Astrocyte (in vitro differentiated cells and primary cell): ENCODE data around the gene SELENOT. TPM values are rescaled to one million over a fixed set of nuclear protein-coding genes. Genes with fewer than 3 reads are reported as not detected.

ENCODE experiments used
- DNase-seq: peaks from one replicate; pipeline ENCODE4 v3.0.0-alpha.2; 2010; ENCODE audit warnings: low read depth
- FAIRE-seq: peaks from 2 replicates; lab custom pipeline; 2011; peaks lifted over from hg19 to GRCh38; lab: Jason Lieb, UNC
- H2AFZ ChIP-seq: 2 replicates; pipeline ENCODE4 v1.6.0; 2012; ENCODE audit warnings: low read depth, low read length, inconsistent platforms
- H3K27ac ChIP-seq: 2 replicates; pipeline ENCODE4 v1.5.1; 2011; ENCODE audit warnings: low read depth, low read length, inconsistent platforms
- H3K27me3 ChIP-seq: 2 replicates; pipeline ENCODE4 v1.6.0; 2011; ENCODE audit warnings: low read length, inconsistent platforms; ENCODE audit not compliant: insufficient read depth
- H3K36me3 ChIP-seq: 2 replicates; pipeline ENCODE4 v1.5.1; 2011; ENCODE audit warnings: low read length, inconsistent platforms; ENCODE audit not compliant: insufficient read depth
- H3K4me1 ChIP-seq: 2 replicates; pipeline ENCODE4 v1.5.1; 2011; ENCODE audit warnings: low read length, inconsistent platforms; ENCODE audit not compliant: insufficient read depth
- H3K4me2 ChIP-seq: 2 replicates; pipeline ENCODE4 v1.6.0; 2012; ENCODE audit warnings: low read length, inconsistent platforms
- H3K4me3 ChIP-seq: 2 replicates; pipeline ENCODE4 v1.5.1; 2011; ENCODE audit warnings: low read depth, mild to moderate bottlenecking, low read length, inconsistent platforms; ENCODE audit not compliant: insufficient read depth
- H3K79me2 ChIP-seq: 2 replicates; pipeline ENCODE4 v1.6.0; 2012; ENCODE audit warnings: mild to moderate bottlenecking, low read length, inconsistent platforms; ENCODE audit not compliant: insufficient read depth
- H3K9ac ChIP-seq: 2 replicates; pipeline ENCODE4 v1.6.0; 2012; ENCODE audit warnings: mild to moderate bottlenecking, low read length, inconsistent platforms
- H3K9me3 ChIP-seq: 2 replicates; pipeline ENCODE4 v1.5.1; 2012; ENCODE audit warnings: low read depth, mild to moderate bottlenecking, low read length, inconsistent platforms; ENCODE audit not compliant: insufficient read depth
- H4K20me1 ChIP-seq: 2 replicates; pipeline ENCODE4 v1.6.0; 2012; ENCODE audit warnings: low read length, inconsistent platforms; ENCODE audit not compliant: insufficient read depth
- H3K27ac Mint-ChIP-seq: one replicate; pipeline ENCODE4 v1.8.0; 2021; ENCODE audit warnings: mild to moderate bottlenecking, mixed read lengths; ENCODE audit not compliant: unreplicated experiment
- H3K27me3 Mint-ChIP-seq: one replicate; pipeline ENCODE4 v1.8.0; 2021; ENCODE audit warnings: low read depth, mixed read lengths; ENCODE audit not compliant: unreplicated experiment
- H3K36me3 Mint-ChIP-seq: one replicate; pipeline ENCODE4 v1.8.0; 2021; ENCODE audit warnings: low read depth, mixed read lengths; ENCODE audit not compliant: unreplicated experiment
- H3K4me1 Mint-ChIP-seq: one replicate; pipeline ENCODE4 v1.8.0; 2021; ENCODE audit warnings: low read depth, mixed read lengths; ENCODE audit not compliant: unreplicated experiment
- H3K4me3 Mint-ChIP-seq: one replicate; pipeline ENCODE4 v1.8.0; 2021; ENCODE audit warnings: mild to moderate bottlenecking, moderate library complexity, mixed read lengths; ENCODE audit not compliant: unreplicated experiment
- H3K9me3 Mint-ChIP-seq: one replicate; pipeline ENCODE4 v1.8.0; 2021; ENCODE audit warnings: mild to moderate bottlenecking, mixed read lengths; ENCODE audit not compliant: unreplicated experiment
- CTCF ChIP-seq: IDR thresholded peaks from 2 replicates; pipeline ENCODE4 v1.5.1; 2011; ENCODE audit warnings: low read depth, mild to moderate bottlenecking, inconsistent platforms, low read length, moderate library complexity; ENCODE audit not compliant: insufficient read depth
- EZH2 ChIP-seq: IDR thresholded peaks from 2 replicates; pipeline ENCODE4 v1.6.1; 2012; ENCODE audit warnings: mild to moderate bottlenecking, low read length, inconsistent platforms; ENCODE audit not compliant: insufficient read depth
- total RNA-seq: library from RNA; stranded (reverse); gene quantifications from 2 replicates; pipeline ENCODE4 v1.2.1, GENCODE V29; 2021

SELENOT gene
- total RNA-seq, 1 donor from 2014 or later = 132 TPM

DNA sequence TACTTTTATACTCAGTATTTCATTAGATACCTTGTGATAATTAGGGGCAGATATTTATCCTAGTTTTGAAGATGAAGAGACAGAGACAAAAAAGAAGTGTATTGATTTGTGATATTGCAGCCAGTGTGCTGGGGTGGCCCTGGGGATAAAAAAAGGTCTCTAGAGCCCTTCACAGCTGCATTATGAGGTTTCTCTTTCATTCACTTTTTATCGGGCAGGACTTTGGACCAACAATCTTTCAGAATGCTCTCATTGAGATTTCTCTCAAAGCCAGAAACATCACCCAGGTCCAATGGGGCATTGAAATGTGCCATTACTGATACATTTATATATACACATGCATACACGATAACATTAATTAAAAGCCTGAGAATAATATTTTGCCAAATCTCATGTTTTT lies 20.5 kb upstream of the SELENOT start:
- peaks cover 12% of the 10 kb centered on the region for H3K36me3 Mint-ChIP-seq
- no peaks in the 10 kb centered on the region for H3K9me3 ChIP-seq
- no peak overlapping the region for H3K27ac ChIP-seq
- H3K9ac ChIP-seq = no peak overlapping the region
- no peak overlapping the region for H3K4me3 ChIP-seq
- TF ChIP-seq EZH2 (no peak), CTCF (no peak)
- H3K27me3 ChIP-seq = no peaks in the 10 kb centered on the region
- no peak overlapping the region for H2AFZ ChIP-seq
- no peak overlapping the region for H3K4me2 ChIP-seq
- H4K20me1 ChIP-seq = no peaks in the 10 kb centered on the region
- no peak overlapping the region for H3K4me3 Mint-ChIP-seq
- H3K4me1 ChIP-seq = no peaks in the 10 kb centered on the region
- H3K9me3 Mint-ChIP-seq = no peaks in the 10 kb centered on the region
- H3K36me3 ChIP-seq = peaks cover 50% of the 10 kb centered on the region
- H3K4me1 Mint-ChIP-seq = no peaks in the 10 kb centered on the region
- DNase-seq = no peak
- H3K79me2 ChIP-seq = peaks cover 13% of the 10 kb centered on the region
- no peak overlapping the region for H3K27ac Mint-ChIP-seq
- H3K27me3 Mint-ChIP-seq = no peaks in the 10 kb centered on the region
- FAIRE-seq = no peak

GRCh38 chr3:150583028-150583427 lies 20.1 kb upstream of the SELENOT start:
- Histone ChIP-seq H3K4me1 (no peaks in the 10 kb centered on the region), H3K36me3 (peaks cover 48% of the 10 kb centered on the region), H3K79me2 (peaks cover 13% of the 10 kb centered on the region), H3K9me3 (no peaks in the 10 kb centered on the region), H3K9ac (no peak overlapping the region), H3K4me3 (no peak overlapping the region), H3K27me3 (no peaks in the 10 kb centered on the region), H2AFZ (no peak overlapping the region), H3K4me2 (no peak overlapping the region), H4K20me1 (no peaks in the 10 kb centered on the region), H3K27ac (no peak overlapping the region)
- TF ChIP-seq EZH2 = no peak
- TF ChIP-seq CTCF = no peak
- Mint-ChIP-seq H3K27me3 (no peaks in the 10 kb centered on the region), H3K9me3 (no peaks in the 10 kb centered on the region), H3K27ac (no peak overlapping the region), H3K36me3 (peaks cover 12% of the 10 kb centered on the region), H3K4me1 (peaks cover 3% of the 10 kb centered on the region), H3K4me3 (no peak overlapping the region)
- DNase-seq (no peak), FAIRE-seq (no peak)

DNA sequence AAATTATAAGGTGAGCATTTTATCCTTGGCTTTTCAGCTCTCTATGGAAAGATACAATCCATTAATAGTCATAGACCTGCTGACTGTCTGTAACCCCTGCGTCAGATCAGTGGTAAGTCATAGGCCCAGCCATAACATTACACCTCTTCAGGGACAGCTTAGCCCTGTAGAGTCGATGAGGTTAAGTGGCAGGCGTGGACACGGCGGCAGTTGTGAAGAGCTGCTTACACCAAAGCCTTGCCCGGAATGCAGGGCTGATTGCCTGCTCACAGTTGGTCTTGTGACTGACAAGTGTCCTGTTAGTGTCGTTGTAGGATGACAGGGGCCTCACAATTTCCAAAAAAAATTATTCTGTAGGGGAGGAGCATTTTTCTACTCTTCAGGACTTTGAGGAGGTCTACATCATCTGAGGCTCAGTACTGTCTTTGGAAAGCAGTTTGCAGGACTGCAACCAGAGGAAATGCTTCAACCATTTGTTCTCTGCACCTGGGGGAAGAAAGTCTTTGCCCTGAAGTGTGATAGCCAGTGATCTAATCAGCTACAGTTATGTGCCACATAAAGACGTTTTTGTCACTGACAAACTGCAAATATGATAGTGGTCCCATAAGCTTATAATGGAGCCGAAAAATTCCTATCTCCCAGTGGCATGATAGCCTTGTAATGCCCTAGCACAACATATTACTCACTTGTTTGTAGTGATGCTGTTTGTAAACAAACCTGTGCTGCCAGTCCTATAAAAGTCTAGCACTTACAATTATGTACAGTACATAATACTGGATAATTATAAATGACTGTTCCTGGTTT lies 14.9 kb upstream of the SELENOT start:
- Histone ChIP-seq H3K9ac (no peak overlapping the region), H3K27me3 (no peaks in the 10 kb centered on the region), H3K4me3 (no peak overlapping the region), H2AFZ (no peak overlapping the region), H3K4me1 (no peaks in the 10 kb centered on the region), H4K20me1 (no peaks in the 10 kb centered on the region), H3K4me2 (no peak overlapping the region), H3K9me3 (no peaks in the 10 kb centered on the region), H3K79me2 (peaks cover 23% of the 10 kb centered on the region), H3K36me3 (peaks cover 21% of the 10 kb centered on the region), H3K27ac (no peak overlapping the region)
- FAIRE-seq = no peak
- H3K9me3 Mint-ChIP-seq = no peaks in the 10 kb centered on the region
- no peak overlapping the region for H3K27ac Mint-ChIP-seq
- peaks cover 12% of the 10 kb centered on the region for H3K4me1 Mint-ChIP-seq
- no peak overlapping the region for H3K4me3 Mint-ChIP-seq
- no peaks in the 10 kb centered on the region for H3K27me3 Mint-ChIP-seq
- H3K36me3 Mint-ChIP-seq = peaks cover 4% of the 10 kb centered on the region
- DNase-seq = no peak
- TF ChIP-seq EZH2 (no peak), CTCF (no peak)
